ENCODE measurements around the gene MALSU1.

MALSU1 gene

DNA sequence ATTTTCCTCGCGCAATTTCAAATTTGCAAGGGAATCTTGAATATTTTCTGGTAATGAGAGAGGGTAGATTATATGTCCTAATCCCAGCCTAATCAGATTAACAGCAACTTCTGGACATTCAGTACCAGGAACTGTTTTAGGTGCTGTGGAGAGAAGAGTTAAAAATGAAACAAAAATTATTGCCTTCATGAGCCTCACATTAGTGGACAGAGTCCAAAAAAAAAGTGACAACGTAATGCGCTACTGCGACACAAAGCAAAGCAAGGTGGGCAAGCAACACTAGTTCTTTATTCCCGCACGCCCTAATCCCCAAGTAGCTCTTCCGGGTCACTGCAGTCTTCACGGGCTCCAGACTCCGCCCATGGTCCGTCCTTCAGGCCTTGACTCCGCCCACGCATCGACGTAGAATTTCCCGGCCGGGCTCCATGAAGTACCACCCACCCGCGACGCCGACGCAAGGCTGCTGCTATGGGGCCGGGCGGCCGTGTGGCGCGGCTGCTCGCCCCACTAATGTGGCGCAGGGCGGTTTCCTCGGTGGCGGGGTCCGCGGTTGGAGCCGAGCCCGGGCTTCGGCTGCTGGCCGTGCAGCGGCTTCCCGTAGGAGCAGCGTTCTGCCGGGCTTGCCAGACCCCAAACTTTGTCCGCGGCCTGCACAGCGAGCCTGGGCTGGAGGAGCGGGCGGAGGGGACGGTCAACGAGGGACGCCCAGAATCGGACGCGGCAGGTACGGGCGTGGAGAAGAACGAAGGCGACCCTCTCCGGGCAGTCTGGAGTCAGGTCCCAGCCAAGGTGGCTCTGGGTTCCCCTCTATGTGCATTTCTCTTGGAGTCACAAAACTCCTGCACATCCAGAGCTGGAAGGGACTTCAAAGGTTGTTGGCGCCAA lies at the start of gene MALSU1:
Gene MALSU1 (plus strand): TSS at position 455 of the 885 bp plus-strand sequence. CDS start 14 bp downstream, at position 469.
- peak; percentile 92 for DNase-seq (ENCODE audit: extremely low read depth in 1 of 2, low read depth in 1 of 2)

DNA sequence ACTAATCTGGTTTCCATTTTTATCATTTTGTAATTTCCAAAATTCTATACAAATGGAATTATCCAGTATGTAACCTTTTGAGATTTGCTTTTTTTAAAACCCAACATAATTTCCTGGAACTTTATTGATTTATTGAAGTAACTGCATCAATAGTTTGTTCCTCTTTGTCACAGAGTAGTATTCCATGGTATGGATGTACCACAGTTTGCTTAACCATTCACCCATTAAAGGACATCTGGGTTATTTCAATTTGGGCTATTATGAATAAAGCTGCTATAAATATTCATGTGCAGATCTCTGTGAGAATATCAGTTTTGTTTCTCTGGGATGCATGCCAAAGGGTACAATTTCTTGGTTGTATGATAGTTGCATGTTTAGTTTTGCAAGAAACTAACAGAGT lies 49.7 kb upstream of the MALSU1 start:
- DNase-seq (ENCODE audit: extremely low read depth in 1 of 2, low read depth in 1 of 2) = no peak

DNA sequence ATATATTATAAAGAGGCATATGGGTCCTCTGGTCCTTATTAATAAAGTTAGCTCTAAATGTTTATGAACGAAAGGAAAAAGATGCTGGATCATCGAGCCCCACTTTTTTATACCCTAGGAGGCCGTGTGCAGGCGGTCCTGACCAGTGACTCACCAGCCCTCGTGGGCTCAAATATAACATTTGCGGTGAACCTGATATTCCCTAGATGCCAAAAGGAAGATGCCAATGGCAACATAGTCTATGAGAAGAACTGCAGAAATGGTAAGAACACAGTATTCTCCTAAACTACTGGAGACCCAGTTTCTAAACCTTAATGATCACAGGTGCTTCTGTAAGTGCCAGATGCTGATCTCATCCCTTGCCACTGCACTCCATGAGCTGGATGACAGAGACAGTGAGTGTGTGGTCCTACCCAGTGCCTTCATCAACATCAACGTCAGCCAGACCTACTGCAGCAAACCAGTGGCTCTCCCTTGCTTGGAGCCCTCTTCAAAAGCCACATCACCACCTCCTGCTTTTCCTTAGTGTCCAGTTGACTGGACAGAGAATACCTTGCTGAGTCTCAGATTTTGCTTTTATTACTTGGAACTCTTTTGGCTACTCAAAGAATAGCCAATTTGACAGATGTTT lies 45.0 kb upstream of the MALSU1 start:
- no peak for DNase-seq (ENCODE audit: extremely low read depth in 1 of 2, low read depth in 1 of 2)

DNA sequence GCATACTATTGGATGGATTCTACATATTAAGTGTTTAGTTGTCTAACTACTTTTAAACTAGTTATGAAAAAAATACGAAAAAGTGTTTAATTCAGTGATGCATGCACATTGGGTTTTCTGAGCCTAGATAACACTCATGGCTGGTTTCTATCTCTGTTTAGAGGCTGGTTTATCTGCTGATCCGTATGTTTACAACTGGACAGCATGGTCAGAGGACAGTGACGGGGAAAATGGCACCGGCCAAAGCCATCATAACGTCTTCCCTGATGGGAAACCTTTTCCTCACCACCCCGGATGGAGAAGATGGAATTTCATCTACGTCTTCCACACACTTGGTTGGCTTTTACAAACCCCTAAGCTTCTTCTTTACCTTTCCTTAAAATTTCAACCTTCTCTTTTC lies 42.4 kb upstream of the MALSU1 start:
- DNase-seq (ENCODE audit: extremely low read depth in 1 of 2, low read depth in 1 of 2) = no peak

DNA sequence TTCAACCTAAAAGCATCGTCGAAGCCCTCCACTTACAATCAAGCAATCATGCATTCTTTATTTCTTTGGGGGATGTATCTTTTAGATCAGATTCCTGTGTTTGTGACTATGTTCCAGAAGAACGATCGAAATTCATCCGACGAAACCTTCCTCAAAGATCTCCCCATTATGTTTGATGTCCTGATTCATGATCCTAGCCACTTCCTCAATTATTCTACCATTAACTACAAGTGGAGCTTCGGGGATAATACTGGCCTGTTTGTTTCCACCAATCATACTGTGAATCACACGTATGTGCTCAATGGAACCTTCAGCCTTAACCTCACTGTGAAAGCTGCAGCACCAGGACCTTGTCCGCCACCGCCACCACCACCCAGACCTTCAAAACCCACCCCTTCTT lies 38.8 kb upstream of the MALSU1 start:
- DNase-seq (ENCODE audit: extremely low read depth in 1 of 2, low read depth in 1 of 2) = no peak

GRCh38 chr7:23261843-23262452 lies 37.2 kb upstream of the MALSU1 start:
- peak; percentile 12 to 31 for DNase-seq (ENCODE audit: extremely low read depth in 1 of 2, low read depth in 1 of 2)

DNA sequence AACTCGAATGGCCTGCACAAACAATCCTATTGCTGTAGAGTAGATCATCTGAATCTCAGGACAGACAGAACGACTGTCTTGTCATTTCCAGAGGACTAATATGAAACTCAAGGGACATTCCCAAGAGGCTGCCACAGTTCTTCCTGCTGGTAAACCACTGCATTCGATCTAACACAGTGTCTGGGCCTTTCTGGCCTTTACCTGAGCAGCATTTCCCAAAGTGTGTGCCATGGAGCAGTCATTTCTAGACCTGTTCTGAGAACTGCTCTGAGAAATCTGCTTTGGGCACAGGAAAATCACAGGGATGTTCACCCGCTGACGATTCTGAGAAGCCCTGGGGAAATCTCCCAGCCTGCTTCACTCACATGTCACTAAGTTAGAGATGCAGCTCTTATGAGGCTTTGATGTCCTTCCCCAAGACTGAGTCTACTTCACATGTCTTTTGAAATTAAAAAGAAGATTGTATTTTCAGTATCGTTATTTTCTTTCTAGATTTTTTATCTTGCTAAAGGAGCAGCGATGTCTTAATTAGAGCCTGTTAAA lies 34.2 kb upstream of the MALSU1 start:
- DNase-seq (ENCODE audit: extremely low read depth in 1 of 2, low read depth in 1 of 2) = no peak

DNA sequence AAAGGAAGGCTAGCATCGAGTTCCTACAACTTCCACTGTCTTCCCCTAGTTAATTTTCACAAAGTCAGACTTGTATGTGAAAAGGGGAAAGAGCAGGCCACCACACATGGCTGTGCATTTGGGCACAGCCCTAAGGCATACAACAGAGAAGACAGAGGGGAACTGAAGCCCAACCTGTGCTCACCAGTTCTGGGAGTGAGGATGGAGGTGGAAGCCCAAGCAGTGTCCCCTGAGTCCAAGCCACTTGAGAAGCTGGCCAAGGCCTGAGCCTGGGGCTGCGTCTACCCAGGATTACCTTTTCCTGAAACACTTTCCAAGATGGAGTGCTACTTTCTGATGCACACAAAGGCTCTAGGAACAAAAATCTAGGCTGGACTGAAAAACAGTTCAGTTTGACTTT lies 32.2 kb upstream of the MALSU1 start:
- no peak for DNase-seq (ENCODE audit: extremely low read depth in 1 of 2, low read depth in 1 of 2)

DNA sequence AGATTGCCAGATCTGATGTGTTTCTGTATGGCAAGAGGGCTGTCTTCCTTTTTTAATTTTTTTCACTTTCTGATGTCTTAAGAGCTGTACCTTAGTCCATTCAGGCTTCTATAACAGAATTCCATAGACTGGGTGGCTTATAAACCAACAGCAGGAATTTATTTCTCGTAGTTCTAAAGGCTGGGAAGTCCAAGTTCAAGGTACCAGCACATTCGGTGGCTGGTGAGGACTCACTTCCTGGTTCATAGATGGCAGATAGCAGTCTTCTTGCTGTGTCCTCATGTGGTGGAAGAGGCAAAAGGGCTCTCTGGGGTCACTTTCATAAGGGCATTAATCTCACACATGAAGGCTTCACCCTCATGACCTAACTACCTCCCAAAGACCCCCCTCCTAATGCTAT lies 31.8 kb upstream of the MALSU1 start:
- DNase-seq (ENCODE audit: extremely low read depth in 1 of 2, low read depth in 1 of 2) = no peak

- no peak for DNase-seq (ENCODE audit: extremely low read depth in 1 of 2, low read depth in 1 of 2)
Observed at GRCh38 chr7:23268167-23268566, 31.0 kb upstream of the MALSU1 start.

GRCh38 chr7:23268746-23269145 lies 30.4 kb upstream of the MALSU1 start:
- DNase-seq (ENCODE audit: extremely low read depth in 1 of 2, low read depth in 1 of 2) = no peak

DNA sequence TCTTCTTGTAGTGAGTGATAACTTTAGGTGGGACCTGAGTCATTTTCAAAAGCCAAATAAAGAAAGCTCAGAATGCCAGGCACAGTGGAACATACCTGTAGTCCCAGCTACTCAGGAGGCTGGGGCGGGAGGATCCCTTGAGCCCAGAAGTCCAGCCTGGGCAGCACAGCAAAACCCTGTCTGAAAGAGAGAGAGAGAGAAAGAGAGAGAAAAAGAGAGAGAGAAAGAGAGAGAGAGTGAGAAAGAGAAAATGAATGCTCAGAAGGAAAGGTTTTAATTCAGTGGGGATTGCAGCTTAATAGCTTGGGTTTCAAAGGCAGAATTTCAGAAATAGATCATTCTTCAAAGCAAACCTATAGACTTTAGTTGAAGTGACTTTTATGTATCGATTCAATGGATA lies 26.9 kb upstream of the MALSU1 start:
- no peak for DNase-seq (ENCODE audit: extremely low read depth in 1 of 2, low read depth in 1 of 2)

- DNase-seq (ENCODE audit: extremely low read depth in 1 of 2, low read depth in 1 of 2) = peak; percentile 74 to 84
Observed at GRCh38 chr7:23273141-23273599, 26.0 kb upstream of the MALSU1 start.

DNA sequence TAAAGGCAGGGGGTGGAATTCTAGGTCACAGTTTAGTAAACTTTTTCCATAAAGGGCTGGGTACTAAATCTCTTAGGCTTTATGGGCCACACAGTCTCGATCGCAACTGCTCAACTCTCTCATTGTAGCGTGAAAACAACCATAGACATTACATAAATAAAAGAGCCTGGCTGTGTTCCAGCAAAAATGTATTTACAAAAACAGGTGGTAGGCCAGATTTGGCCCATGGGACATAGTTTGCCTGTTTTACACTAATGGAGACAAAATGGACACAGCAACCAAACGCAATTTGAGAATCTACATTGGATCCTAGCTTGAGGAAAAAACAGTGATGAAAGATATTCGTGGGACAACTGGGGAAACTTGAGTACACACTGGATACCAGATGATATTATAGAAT lies 23.2 kb upstream of the MALSU1 start:
- DNase-seq (ENCODE audit: extremely low read depth in 1 of 2, low read depth in 1 of 2) = no peak

- DNase-seq (ENCODE audit: extremely low read depth in 1 of 2, low read depth in 1 of 2) = no peak
Observed at GRCh38 chr7:23276376-23276775, 22.8 kb upstream of the MALSU1 start.

GRCh38 chr7:23276947-23277346 lies 22.2 kb upstream of the MALSU1 start:
- DNase-seq (ENCODE audit: extremely low read depth in 1 of 2, low read depth in 1 of 2) = no peak

DNA sequence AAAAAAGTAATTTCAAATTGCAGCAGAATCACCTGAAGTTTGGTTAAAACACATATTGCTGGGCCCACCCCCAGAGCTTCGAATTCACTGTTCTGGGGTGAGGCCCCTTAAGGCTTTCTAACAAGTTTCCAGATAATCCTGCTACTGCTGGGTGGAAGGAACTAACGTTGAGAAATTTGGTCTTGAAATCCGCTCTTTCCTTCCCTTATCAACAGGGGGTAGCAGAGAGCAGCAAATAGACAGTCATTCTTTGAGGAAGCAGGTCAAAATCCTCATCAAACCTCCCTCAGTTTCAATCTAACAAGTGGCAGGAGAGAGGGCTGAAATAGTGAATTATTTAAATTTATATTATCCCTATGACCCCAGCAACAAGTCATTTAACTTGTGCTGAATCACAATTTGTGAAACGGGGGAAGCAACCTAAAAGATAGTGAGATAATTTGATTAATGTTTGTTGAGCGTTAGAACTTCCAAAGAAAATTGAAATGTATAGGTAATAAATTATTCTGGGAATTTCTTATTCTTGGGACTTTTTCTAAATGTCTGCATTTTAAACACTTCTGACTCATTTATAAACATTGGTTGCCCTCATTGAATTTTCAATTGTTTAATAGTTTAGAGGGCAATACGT lies 21.7 kb upstream of the MALSU1 start:
- DNase-seq (ENCODE audit: extremely low read depth in 1 of 2, low read depth in 1 of 2) = no peak

- no peak for DNase-seq (ENCODE audit: extremely low read depth in 1 of 2, low read depth in 1 of 2)
Observed at GRCh38 chr7:23279819-23280525, 19.2 kb upstream of the MALSU1 start.

DNA sequence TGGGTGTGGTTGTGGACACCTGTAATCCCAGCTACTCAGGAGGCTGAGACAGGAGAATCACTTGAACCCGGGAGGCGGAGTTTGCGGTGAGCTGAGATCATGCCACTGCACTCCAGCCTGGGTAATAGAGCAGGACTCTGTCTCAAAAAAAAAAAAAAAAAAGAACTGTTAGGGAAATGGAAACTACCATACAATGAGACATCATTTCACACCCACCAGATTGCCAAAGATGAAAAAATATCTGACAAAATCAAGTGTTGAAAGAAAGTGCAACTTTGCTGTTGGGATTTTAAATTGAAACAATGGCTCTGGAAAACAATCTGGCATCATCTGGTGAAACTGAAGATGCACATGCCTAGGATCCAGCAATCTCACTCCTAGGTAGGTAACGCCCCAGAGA lies 16.1 kb upstream of the MALSU1 start:
- DNase-seq (ENCODE audit: extremely low read depth in 1 of 2, low read depth in 1 of 2) = no peak

- DNase-seq (ENCODE audit: extremely low read depth in 1 of 2, low read depth in 1 of 2) = no peak
Observed at GRCh38 chr7:23284871-23285270, 14.3 kb upstream of the MALSU1 start.

Data from activated CD8-positive, alpha-beta memory T cell treated with anti-CD3 and anti-CD28 coated beads for 1 hour (primary cell).